GM23248 (cell line): ENCODE results near the gene ZBED4. TPM values are rescaled to one million over a fixed set of nuclear protein-coding genes. Genes with fewer than 3 reads are reported as not detected.

Source experiments
- DNase-seq: peaks from one replicate; pipeline ENCODE4 v3.0.0-alpha.2; 2015
- H2AFZ ChIP-seq: fragments of 200-600 bp; sonication (generic); 2 replicates; pipeline ENCODE4 v1.6.1; 2016; ENCODE audit warnings: antibody characterized with exemption
- H3F3A ChIP-seq: fragments of 200-600 bp; sonication (generic); 2 replicates; pipeline ENCODE4 v1.6.1; 2016; ENCODE audit warnings: mild to moderate bottlenecking, antibody characterized with exemption, mixed run types; ENCODE audit not compliant: insufficient read depth
- H3K27ac ChIP-seq: fragments of 200-600 bp; sonication (generic); 2 replicates; pipeline ENCODE4 v1.5.1; 2016; ENCODE audit warnings: mild to moderate bottlenecking
- H3K27me3 ChIP-seq: fragments of 200-600 bp; sonication (generic); replicated peaks from 2 replicates; pipeline ENCODE4 v1.6.1; 2016; ENCODE audit warnings: mild to moderate bottlenecking; ENCODE audit not compliant: insufficient read depth
- H3K36me3 ChIP-seq: fragments of 200-600 bp; sonication (generic); 2 replicates; pipeline ENCODE4 v1.6.1; 2016; ENCODE audit warnings: low read depth, mild to moderate bottlenecking
- H3K4me1 ChIP-seq: fragments of 200-600 bp; sonication (generic); 2 replicates; pipeline ENCODE4 v1.6.1; 2016; ENCODE audit warnings: mild to moderate bottlenecking; ENCODE audit not compliant: insufficient read depth
- H3K4me2 ChIP-seq: fragments of 200-600 bp; sonication (generic); one replicate; pipeline ENCODE4 v1.6.1; 2016; ENCODE audit warnings: mild to moderate bottlenecking; ENCODE audit not compliant: unreplicated experiment
- H3K4me3 ChIP-seq: fragments of 200-600 bp; sonication (generic); 2 replicates; pipeline ENCODE4 v1.5.1; 2016; ENCODE audit warnings: mild to moderate bottlenecking
- H3K79me2 ChIP-seq: fragments of 200-600 bp; sonication (generic); 2 replicates; pipeline ENCODE4 v1.6.1; 2016; ENCODE audit warnings: mild to moderate bottlenecking; ENCODE audit not compliant: insufficient read depth
- H3K9ac ChIP-seq: fragments of 200-600 bp; sonication (generic); 2 replicates; pipeline ENCODE4 v1.6.1; 2016; ENCODE audit warnings: mild to moderate bottlenecking
- H3K9me2 ChIP-seq: fragments of 200-600 bp; sonication (generic); 2 replicates; pipeline ENCODE4 v1.6.1; 2016; ENCODE audit warnings: mixed run types, mild to moderate bottlenecking, moderate library complexity; ENCODE audit not compliant: insufficient read depth
- H3K9me3 ChIP-seq: fragments of 200-600 bp; sonication (generic); one replicate; pipeline ENCODE4 v1.6.1; 2017; ENCODE audit warnings: low read depth
- H4K20me1 ChIP-seq: fragments of 200-600 bp; sonication (generic); 2 replicates; pipeline ENCODE4 v1.6.0; 2016; ENCODE audit not compliant: insufficient read depth
- EZH2 ChIP-seq: fragments of 200-600 bp; sonication (generic); IDR thresholded peaks from 2 replicates; pipeline ENCODE4 v1.6.1; 2018; ENCODE audit warnings: antibody characterized with exemption, mild to moderate bottlenecking; ENCODE audit not compliant: insufficient read depth, poor library complexity, severe bottlenecking
- EZH2phosphoT487 ChIP-seq: fragments of 200-600 bp; sonication (generic); IDR thresholded peaks from 2 replicates; pipeline ENCODE4 v1.6.1; 2018; ENCODE audit warnings: antibody characterized with exemption, moderate library complexity, mild to moderate bottlenecking, low read depth; ENCODE audit not compliant: insufficient read depth
- WGBS, 2 experiments: methylation state at CpG; one replicate each; pipeline ENCODE4 v1.1.6; 2015 to 2017; ENCODE audit warnings: low lambda C conversion rate in 2 of 2, low coverage in 1 of 2; ENCODE audit errors: missing lambda C conversion rate in 2 of 2; 5-methylcytosine and 5-hydroxymethylcytosine counted together
- in situ Hi-C: fragments of 300-500 bp; cut with MboI; formaldehyde crosslinking; loops from 2 replicates; pipeline ENCODE4 v1.15.0; 2020
- polyA plus RNA-seq: library from polyadenylated mRNA; unstranded; fragments of >200 nt; fragmentation: Nextera tagmentation; extraction: Ambion mirVana; gene quantifications from 2 replicates; pipeline ENCODE4 v1.2.1, GENCODE V29; 2016
- total RNA-seq: library from RNA; depleted of rRNA; stranded (reverse); fragments of >200 nt; shearing (Covaris generic); gene quantifications from 2 replicates; pipeline ENCODE4 v1.2.3, GENCODE V29; 2014

Gene ZBED4
- total and polyA plus RNA-seq, 2 experiments from 2014 or later, result 5.0 to 7.7 TPM

DNA sequence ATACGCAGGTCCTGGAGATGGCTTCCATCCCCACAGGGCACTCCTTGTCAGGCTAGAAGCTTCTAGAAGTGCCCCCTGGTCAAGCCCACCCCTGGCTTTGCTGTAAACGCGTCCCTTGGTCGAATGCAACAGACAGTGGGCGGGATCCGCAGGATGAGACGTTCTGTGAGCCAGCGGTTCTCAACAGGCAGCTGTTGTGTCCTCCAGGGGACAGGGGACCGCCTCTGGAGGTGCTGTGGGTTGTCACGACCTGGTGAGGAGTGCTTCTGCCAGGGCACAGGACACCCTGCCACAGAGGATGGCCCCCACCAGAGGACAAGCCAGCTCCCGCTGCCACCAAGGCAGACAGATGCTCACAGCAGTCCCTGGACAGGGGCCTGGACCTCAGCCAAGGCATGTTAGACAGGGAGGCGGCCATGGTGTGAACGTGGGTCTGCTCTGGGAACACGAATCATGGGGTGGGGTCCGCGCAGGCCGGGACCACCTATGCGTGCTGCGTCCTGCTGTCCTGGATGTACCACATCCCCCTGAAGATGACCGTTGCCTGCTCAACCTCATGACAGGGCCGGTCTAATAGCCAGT lies 76.4 kb downstream of the ZBED4 start:
- H3K9me2 ChIP-seq, result no peaks in the 10 kb centered on the region
- no peaks in the 10 kb centered on the region; the same call in 1 of the 2 replicates for H3K36me3 ChIP-seq
- WGBS, 2 experiments, result 25 to 30% methylated on average over 16 to 21 of the region's 21 CpGs
- H3K4me3 ChIP-seq, result no peak overlapping the region
- H3K4me2 ChIP-seq, result no peak overlapping the region
- TF ChIP-seq EZH2phosphoT487 (no peak), EZH2 (no peak)
- peak; percentile 32 for DNase-seq
- no peak overlapping the region for H3K9ac ChIP-seq
- no peaks in the 10 kb centered on the region for H3K9me3 ChIP-seq
- no peaks in the 10 kb centered on the region for H3K79me2 ChIP-seq
- no peaks in the 10 kb centered on the region for H3K27me3 ChIP-seq
- H3F3A ChIP-seq, result 0 out of 2 replicates have a peak, but pooled peaks cover 5% of the 10 kb centered on the region
- in situ Hi-C loops, result loop anchor here (5.0 kb wide), 1 partner anchor 102 kb away; no protein-coding TSS in a partner anchor
- H4K20me1 ChIP-seq, result no peaks in the 10 kb centered on the region
- no peak overlapping the region for H3K27ac ChIP-seq
- H3K4me1 ChIP-seq, result peaks cover 13% of the 10 kb centered on the region; the same call in 1 of the 2 replicates
- no peak overlapping the region for H2AFZ ChIP-seq

DNA sequence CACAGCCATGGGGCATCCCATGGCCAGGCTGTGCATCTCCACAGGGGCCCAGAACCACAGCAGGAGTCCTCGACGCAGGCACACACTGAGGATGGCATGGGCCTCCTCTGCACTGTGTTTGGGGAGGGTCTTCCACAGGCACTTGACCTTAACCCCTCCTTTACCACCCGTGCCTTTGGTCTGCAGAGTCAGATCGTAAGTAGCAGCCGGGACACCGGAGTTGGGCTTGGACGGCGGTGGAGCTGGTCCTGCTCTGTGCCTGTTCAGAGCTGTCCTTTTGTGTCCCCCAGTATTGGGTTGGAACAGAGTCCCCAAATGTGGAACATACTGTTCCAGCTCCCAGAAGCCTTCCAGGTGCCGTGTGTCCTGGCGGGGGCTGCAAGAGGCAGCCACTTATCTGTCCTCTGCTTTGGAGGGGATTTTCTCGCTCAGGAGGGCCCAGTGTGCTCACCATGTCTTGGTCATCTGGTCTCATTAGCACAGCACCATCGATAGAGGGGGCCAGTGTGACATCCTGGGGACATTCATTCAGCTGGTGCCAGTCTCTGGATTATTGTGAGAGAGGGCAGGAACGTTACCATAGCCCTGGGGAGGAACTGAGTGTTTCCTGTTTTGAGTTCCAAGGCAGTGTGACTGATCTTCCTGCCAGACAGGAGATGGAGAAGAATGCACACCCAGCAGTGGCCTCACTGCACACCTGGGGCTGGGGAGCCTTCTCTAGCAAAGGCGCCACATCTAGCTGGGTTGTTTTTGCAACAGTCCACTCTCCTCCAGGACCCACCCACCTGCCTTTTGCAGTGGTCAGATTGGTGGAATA lies 77.2 kb downstream of the ZBED4 start:
- Histone ChIP-seq H3K9me2 (no peaks in the 10 kb centered on the region), H3K27me3 (no peaks in the 10 kb centered on the region), H3K36me3 (no peaks in the 10 kb centered on the region), H3K9me3 (no peaks in the 10 kb centered on the region), H4K20me1 (no peaks in the 10 kb centered on the region), H3K27ac (no peak overlapping the region), H2AFZ (no peak overlapping the region), H3K4me3 (no peak overlapping the region), H3K9ac (no peak overlapping the region), H3F3A (0 out of 2 replicates have a peak, but pooled peaks cover 5% of the 10 kb centered on the region), H3K79me2 (no peaks in the 10 kb centered on the region), H3K4me2 (no peak overlapping the region), H3K4me1 (peaks cover 13% of the 10 kb centered on the region; the same call in 1 of the 2 replicates)
- DNase-seq, result peak; percentile 67
- in situ Hi-C loops, result loop anchor here (5.0 kb wide), 1 partner anchor 101 kb away; no protein-coding TSS in a partner anchor
- 37% methylated on average over 14 of the region's 14 CpGs for WGBS, 2 experiments
- TF ChIP-seq EZH2phosphoT487 (no peak), EZH2 (no peak)

DNA sequence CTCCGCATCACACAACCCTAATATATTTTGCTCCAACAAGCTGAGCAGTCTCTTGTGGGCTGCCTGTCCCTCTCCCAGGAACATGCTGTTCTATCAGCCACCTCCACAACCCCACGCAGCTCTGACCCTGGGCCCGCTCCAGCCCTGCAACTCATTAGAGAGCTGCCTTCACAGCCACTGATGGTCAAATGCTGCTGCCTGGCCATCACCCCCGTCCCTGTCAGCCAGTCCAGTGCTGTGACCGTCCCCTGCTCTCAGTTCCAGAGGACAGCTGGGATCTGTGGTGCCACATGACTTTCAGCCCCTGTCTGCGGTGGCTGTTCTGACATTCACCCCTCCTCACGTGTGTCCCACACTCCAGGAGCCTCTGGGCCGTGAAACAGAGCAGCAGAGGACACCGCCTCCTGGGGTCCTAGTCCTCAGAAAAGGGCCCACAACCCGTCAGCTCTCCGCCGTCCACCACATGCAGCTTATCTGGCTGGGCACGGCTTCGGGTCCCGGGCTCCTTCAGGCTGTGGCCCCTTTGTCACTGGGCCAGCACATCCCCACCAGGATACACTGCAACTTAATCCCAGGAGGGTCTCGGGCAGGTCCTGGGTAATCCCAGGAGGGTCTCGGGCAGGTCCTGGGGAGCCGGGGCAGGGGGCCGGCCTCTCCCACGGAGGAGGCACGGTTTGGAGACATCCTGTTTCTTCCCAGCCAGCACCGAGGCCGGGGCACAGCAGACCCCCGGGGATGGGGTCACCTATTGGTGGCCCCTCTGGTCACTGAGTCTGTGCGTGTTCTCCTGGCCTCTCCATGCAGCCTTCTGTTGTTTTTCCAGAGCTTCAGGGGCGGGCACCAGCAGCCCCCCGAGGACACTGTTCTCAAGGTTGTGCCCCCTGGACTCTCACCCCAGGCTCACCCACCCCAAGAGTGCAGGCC lies 79.9 kb downstream of the ZBED4 start:
- H3K9ac ChIP-seq, result no peak overlapping the region
- no peak overlapping the region for H3K4me2 ChIP-seq
- no peaks in the 10 kb centered on the region for H3K9me3 ChIP-seq
- 0 out of 2 replicates have a peak, but pooled peaks cover 5% of the 10 kb centered on the region for H3F3A ChIP-seq
- DNase-seq, result no peak
- no peaks in the 10 kb centered on the region for H3K79me2 ChIP-seq
- no peak overlapping the region for H3K4me3 ChIP-seq
- no peaks in the 10 kb centered on the region for H3K9me2 ChIP-seq
- H4K20me1 ChIP-seq, result no peaks in the 10 kb centered on the region
- no peaks in the 10 kb centered on the region for H3K36me3 ChIP-seq
- no peak overlapping the region for H3K27ac ChIP-seq
- H3K27me3 ChIP-seq, result no peaks in the 10 kb centered on the region
- in situ Hi-C loops, result loop anchor here (5.0 kb wide), 1 partner anchor 99 kb away; no protein-coding TSS in a partner anchor
- TF ChIP-seq EZH2phosphoT487 (no peak), EZH2 (no peak)
- no peak overlapping the region for H2AFZ ChIP-seq
- H3K4me1 ChIP-seq, result peaks cover 13% of the 10 kb centered on the region; the same call in 1 of the 2 replicates
- WGBS, 2 experiments, result 65 to 69% methylated on average over 24 to 27 of the region's 27 CpGs
